Measurements from ENCODE around the gene FCER1G.
A peak's percentile ranks its signal among the peaks of the same experiment; 100 is the strongest.

FCER1G gene

DNA sequence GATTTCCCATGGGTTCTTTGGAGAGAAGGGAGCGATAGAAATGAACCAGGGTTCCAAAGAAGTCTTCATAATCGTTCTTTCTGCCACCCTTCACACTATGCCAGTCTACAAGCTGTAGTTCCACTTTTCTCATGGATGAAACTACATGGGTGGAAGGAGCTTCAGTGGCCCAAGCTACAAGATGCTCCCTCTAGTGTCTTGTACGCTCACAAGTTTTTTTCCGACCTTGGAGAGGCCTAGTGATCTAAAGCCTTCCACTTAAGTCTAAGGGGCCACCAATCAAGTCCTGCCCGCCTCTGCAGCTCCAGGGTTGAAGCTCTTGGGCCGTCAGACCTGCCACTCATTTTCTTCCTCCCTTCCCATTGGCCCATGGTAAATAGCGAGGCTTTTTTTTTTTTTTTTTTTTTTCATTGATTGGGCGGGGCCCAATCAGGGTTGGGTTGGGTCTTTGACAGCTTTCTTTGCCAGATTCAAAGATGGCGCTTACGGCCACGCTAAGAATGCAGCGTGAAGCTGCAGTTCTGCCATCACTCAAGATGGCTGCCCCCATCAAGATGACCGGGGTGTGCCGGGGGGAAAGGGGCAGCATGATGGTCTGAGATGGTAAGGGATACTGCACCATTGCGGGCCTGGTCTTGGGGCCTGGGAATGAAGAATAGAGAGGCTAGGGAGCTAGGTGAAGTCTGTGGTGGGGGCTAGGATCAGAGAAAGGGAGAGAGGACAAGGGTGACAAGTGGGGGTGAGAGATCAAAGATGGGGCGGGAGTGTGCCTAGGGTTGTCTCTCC is 10.6 kb downstream of the FCER1G start, which contains the start of gene TOMM40L:
TSS of gene TOMM40L (plus strand) at position 527 of the 786 bp plus-strand sequence. CDS start 430 bp downstream, outside the sequence.
- Histone ChIP-seq H3K9ac (ENCODE audit: low read depth, low read length) (peak within 1 kb of the TSS; percentile 65; the same call in 1 of the 2 replicates), H3K4me3 (ENCODE audit: low read length) (peak within 1 kb of the TSS; percentile 85), H3K36me3 (ENCODE audit: insufficient read depth, low read length) (peaks cover 23% of the 10 kb centered on the region), H3K9me3 (ENCODE audit: insufficient read depth, low read depth, low read length) (no peaks in the 10 kb centered on the region), H3K27ac (ENCODE audit: low read depth, low read length) (peak within 1 kb of the TSS; percentile 10; the same call in 1 of the 2 replicates), H3K27me3 (ENCODE audit: insufficient read depth, low read length) (no peaks in the 10 kb centered on the region), H3K4me1 (ENCODE audit: insufficient read depth, low read length) (peaks cover 18% of the 10 kb centered on the region)
- WGBS = 6% methylated on average over 14 of the region's 16 CpGs

DNA sequence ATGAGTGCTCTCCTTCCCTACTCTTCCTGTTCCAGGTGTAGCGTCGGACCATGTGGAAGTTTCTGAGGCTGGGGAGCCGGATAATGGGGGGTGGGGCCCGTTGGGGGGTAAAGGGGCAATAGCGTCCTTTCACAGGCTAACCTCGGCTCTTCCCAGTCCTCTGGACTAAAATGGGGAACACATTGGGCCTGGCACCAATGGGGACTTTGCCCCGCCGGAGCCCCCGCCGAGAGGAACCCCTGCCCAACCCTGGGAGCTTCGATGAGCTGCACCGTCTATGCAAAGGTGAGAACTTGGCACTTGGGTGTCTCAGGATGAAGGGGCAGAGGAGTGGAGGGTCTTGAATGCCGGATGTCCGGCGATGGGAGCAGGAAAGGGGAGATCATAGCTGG is 11.2 kb downstream of the FCER1G start:
- WGBS = 12% methylated on average over 14 of the region's 15 CpGs
- Histone ChIP-seq H3K9me3 (ENCODE audit: insufficient read depth, low read depth, low read length) (no peaks in the 10 kb centered on the region), H3K9ac (ENCODE audit: low read depth, low read length) (peak overlapping the region; percentile 65; the same call in 1 of the 2 replicates), H3K27me3 (ENCODE audit: insufficient read depth, low read length) (no peaks in the 10 kb centered on the region), H3K36me3 (ENCODE audit: insufficient read depth, low read length) (peaks cover 23% of the 10 kb centered on the region), H3K27ac (ENCODE audit: low read depth, low read length) (no peak overlapping the region), H3K4me3 (ENCODE audit: low read length) (peak overlapping the region; percentile 85), H3K4me1 (ENCODE audit: insufficient read depth, low read length) (peaks cover 18% of the 10 kb centered on the region)

DNA sequence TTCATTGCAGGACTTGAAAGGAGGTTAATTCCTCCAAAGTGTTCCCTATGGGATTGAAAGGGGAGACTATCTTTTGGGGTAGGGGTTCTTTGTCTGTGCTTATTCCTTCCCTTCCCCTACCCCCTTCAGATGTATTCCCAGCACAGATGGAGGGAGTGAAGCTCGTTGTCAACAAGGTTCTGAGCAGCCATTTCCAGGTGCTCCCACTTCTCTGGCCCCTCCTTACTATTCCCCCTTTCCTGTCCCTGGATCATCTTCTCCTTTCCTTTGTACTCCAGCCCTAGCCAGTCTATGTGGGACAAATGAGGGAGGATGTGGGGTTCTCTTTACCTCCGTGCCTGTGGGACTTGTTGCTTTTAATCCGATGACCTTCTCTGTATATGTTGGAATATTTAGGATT is 11.7 kb downstream of the FCER1G start:
- Histone ChIP-seq H3K9me3 (ENCODE audit: insufficient read depth, low read depth, low read length) (no peaks in the 10 kb centered on the region), H3K36me3 (ENCODE audit: insufficient read depth, low read length) (peaks cover 23% of the 10 kb centered on the region), H3K4me3 (ENCODE audit: low read length) (peak overlapping the region; percentile 85), H3K4me1 (ENCODE audit: insufficient read depth, low read length) (peaks cover 18% of the 10 kb centered on the region), H3K27ac (ENCODE audit: low read depth, low read length) (no peak overlapping the region), H3K9ac (ENCODE audit: low read depth, low read length) (peak overlapping the region; percentile 65; the same call in 1 of the 2 replicates), H3K27me3 (ENCODE audit: insufficient read depth, low read length) (no peaks in the 10 kb centered on the region)
- WGBS = 76% methylated on average over 3 of the region's 3 CpGs

DNA sequence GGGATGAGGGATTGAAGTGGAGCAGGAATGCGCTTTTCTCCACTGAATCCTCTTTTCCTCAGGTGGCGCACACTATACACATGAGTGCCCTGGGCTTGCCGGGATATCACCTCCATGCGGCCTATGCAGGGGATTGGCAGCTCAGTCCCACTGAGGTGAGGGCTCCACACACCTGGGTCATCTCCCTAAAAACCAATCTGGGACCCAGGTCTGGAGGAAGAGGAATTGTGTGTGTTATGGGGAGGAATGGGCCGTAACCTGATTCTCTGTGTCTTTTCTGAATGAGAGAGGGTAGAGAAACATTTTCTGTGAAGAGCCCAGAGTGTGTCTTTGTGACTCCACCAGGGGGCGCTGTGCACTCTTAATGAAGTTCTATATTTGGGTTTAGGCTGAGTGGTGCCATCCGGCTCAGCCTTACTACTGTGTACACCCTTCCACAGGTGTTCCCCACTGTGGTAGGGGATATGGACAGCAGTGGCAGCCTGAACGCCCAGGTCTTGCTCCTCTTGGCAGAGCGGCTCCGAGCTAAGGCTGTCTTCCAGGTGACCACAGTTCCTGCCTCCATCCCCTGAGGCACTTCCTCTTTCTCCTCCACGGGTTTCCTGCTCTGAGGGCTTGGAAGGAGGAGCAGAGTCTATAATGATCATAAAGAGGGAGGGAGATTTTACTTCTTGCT is 12.2 kb downstream of the FCER1G start:
- 58% methylated on average over 10 of the region's 11 CpGs for WGBS
- Histone ChIP-seq H3K27me3 (ENCODE audit: insufficient read depth, low read length) (no peaks in the 10 kb centered on the region), H3K9me3 (ENCODE audit: insufficient read depth, low read depth, low read length) (no peaks in the 10 kb centered on the region), H3K4me3 (ENCODE audit: low read length) (peak overlapping the region; percentile 85), H3K27ac (ENCODE audit: low read depth, low read length) (no peak overlapping the region), H3K4me1 (ENCODE audit: insufficient read depth, low read length) (peaks cover 18% of the 10 kb centered on the region), H3K9ac (ENCODE audit: low read depth, low read length) (peak overlapping the region; percentile 65; the same call in 1 of the 2 replicates), H3K36me3 (ENCODE audit: insufficient read depth, low read length) (peaks cover 23% of the 10 kb centered on the region)

DNA sequence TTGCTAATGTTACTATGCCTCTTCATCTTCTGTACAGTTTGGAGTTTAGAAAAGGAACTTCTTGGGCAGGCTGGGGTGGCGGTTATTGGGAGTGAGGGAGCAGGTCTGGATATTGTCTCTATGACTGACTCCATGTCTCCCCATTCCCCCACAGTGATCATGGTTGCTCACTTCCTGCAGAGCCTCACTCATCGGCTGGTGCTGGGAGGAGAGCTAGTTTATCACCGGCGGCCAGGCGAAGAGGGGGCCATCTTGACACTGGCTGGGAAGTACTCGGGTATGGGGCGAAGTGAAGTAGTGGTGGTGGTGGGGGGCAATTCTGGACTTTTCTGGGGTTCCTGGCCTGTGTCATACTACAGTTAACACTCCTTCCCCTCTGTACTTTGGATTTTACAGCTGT is 12.9 kb downstream of the FCER1G start:
- Histone ChIP-seq H3K9me3 (ENCODE audit: insufficient read depth, low read depth, low read length) (no peaks in the 10 kb centered on the region), H3K27ac (ENCODE audit: low read depth, low read length) (no peak overlapping the region), H3K4me1 (ENCODE audit: insufficient read depth, low read length) (peaks cover 18% of the 10 kb centered on the region), H3K4me3 (ENCODE audit: low read length) (no peak overlapping the region), H3K9ac (ENCODE audit: low read depth, low read length) (no peak overlapping the region), H3K36me3 (ENCODE audit: insufficient read depth, low read length) (peaks cover 23% of the 10 kb centered on the region), H3K27me3 (ENCODE audit: insufficient read depth, low read length) (no peaks in the 10 kb centered on the region)
- 98% methylated on average over 7 of the region's 7 CpGs for WGBS

DNA sequence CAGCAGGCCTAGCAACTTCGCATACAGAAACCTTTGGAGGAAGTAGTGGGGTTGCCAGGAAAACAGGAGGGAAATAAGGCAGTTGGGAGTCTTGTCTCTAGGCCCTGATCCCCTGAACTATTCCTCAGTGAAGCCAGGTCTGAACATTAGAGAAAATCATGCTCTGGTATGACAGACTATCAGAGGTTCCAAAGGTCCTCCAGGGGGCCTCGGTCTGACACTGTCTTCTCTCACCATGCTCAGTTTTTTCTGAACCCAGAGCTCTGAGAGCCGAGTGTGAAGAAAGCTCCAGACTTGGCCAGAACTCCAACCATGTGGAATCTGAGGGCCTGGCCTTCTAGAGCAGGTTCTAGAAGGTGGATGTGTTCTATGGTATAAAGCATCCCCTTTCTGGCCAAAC is 14.8 kb downstream of the FCER1G start:
- Histone ChIP-seq H3K9me3 (ENCODE audit: insufficient read depth, low read depth, low read length) (no peaks in the 10 kb centered on the region), H3K27ac (ENCODE audit: low read depth, low read length) (no peak overlapping the region), H3K4me3 (ENCODE audit: low read length) (no peak overlapping the region), H3K9ac (ENCODE audit: low read depth, low read length) (no peak overlapping the region), H3K36me3 (ENCODE audit: insufficient read depth, low read length) (peaks cover 23% of the 10 kb centered on the region), H3K4me1 (ENCODE audit: insufficient read depth, low read length) (peaks cover 18% of the 10 kb centered on the region), H3K27me3 (ENCODE audit: insufficient read depth, low read length) (no peaks in the 10 kb centered on the region)
- WGBS = 90% methylated on average over 3 of the region's 3 CpGs

DNA sequence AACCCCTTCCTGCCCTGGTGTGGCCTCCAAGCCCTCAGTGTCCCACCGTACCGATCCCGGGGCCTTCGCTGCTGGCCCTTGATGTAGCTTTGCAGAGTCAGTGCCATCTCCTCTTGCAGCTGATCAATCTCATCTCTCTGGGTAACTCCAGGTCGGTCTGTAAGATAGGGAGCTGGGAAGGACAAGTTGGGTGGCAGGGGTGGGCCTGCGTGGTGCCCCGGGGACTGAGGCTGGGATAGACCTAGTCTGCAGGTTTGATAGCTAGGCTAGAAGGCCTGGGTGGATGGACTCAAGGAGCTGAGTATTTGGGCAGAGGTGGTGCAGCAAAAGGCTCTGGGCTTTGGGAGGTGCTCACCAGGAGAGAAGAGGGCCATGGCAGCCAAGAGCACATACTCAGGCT is 15.7 kb downstream of the FCER1G start:
- no peak overlapping the region for H3K4me3 ChIP-seq (ENCODE audit: low read length)
- H3K4me1 ChIP-seq (ENCODE audit: insufficient read depth, low read length) = peaks cover 13% of the 10 kb centered on the region
- 95% methylated on average over 7 of the region's 7 CpGs for WGBS
- no peak overlapping the region for H3K27ac ChIP-seq (ENCODE audit: low read depth, low read length)
- no peaks in the 10 kb centered on the region for H3K27me3 ChIP-seq (ENCODE audit: insufficient read depth, low read length)
- peaks cover 23% of the 10 kb centered on the region for H3K36me3 ChIP-seq (ENCODE audit: insufficient read depth, low read length)
- no peak overlapping the region for H3K9ac ChIP-seq (ENCODE audit: low read depth, low read length)
- H3K9me3 ChIP-seq (ENCODE audit: insufficient read depth, low read depth, low read length) = no peaks in the 10 kb centered on the region

DNA sequence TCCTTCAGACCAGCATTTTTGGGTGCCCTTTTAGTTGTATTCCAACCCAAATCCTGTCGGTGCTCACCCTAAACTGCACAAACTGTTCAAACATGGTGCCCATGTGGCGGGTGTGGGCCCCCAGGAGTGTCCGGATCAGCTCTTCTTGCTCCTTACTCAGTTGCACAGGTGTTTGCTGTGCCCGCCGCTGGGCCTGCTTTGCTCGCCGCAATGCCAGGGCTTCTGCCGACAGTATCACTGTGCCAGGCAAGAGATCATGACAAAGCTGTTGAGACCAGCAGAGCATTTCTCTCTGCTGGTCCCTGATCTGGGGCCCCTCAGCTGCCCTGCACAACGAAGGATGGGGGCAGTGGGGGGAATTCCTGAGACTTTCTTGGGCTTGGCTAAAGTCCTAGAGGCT is 18.0 kb downstream of the FCER1G start:
- no peak overlapping the region for H3K9ac ChIP-seq (ENCODE audit: low read depth, low read length)
- H3K27ac ChIP-seq (ENCODE audit: low read depth, low read length) = no peak overlapping the region
- H3K4me1 ChIP-seq (ENCODE audit: insufficient read depth, low read length) = no peaks in the 10 kb centered on the region
- peaks cover 20% of the 10 kb centered on the region for H3K36me3 ChIP-seq (ENCODE audit: insufficient read depth, low read length)
- 87% methylated on average over 9 of the region's 9 CpGs for WGBS
- H3K9me3 ChIP-seq (ENCODE audit: insufficient read depth, low read depth, low read length) = no peaks in the 10 kb centered on the region
- H3K4me3 ChIP-seq (ENCODE audit: low read length) = no peak overlapping the region
- no peaks in the 10 kb centered on the region for H3K27me3 ChIP-seq (ENCODE audit: insufficient read depth, low read length)

DNA sequence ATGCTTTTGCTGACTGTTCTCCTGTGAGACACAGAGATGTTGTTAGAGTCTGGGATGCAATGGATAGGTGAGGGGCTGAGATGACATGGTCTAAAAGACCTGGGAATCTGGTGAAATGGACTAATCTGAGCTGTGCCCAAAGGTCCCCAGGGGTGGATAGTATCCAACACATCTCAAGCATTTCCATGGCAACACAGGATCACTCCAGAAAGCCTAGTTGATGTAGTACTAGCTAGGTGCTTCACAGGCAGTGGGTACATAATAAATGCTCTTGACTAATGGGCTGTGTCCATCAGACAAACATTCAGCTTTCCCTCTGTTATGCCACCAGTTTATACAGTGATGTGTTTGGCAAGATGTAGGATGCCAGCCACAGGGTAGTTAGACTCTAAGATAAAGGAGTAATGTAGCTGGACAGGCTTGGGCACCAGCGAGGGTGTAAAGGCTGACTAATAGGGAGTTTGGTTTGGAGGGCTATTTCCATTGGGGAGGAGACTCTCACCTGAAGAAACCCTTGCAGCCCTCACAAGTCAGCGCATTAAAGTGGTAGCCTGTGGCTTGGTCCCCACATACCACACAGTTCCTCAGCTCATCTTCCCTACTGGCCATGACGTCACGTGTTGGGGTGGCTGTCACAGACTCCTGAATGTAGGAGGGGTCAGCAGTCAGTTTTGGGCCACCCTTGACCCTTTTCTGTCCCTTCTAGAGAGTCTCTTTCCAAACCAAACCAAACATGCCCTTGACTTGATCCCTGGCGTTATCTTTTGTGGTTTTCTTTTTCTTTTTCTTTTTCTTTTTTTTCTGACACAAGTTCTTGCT is 21.1 kb downstream of the FCER1G start:
- H3K9me3 ChIP-seq (ENCODE audit: insufficient read depth, low read depth, low read length) = no peaks in the 10 kb centered on the region
- H3K9ac ChIP-seq (ENCODE audit: low read depth, low read length) = no peak overlapping the region
- no peak overlapping the region for H3K4me3 ChIP-seq (ENCODE audit: low read length)
- no peaks in the 10 kb centered on the region for H3K36me3 ChIP-seq (ENCODE audit: insufficient read depth, low read length)
- WGBS = 88% methylated on average over 5 of the region's 5 CpGs
- no peaks in the 10 kb centered on the region for H3K4me1 ChIP-seq (ENCODE audit: insufficient read depth, low read length)
- H3K27me3 ChIP-seq (ENCODE audit: insufficient read depth, low read length) = no peaks in the 10 kb centered on the region
- H3K27ac ChIP-seq (ENCODE audit: low read depth, low read length) = no peak overlapping the region

DNA sequence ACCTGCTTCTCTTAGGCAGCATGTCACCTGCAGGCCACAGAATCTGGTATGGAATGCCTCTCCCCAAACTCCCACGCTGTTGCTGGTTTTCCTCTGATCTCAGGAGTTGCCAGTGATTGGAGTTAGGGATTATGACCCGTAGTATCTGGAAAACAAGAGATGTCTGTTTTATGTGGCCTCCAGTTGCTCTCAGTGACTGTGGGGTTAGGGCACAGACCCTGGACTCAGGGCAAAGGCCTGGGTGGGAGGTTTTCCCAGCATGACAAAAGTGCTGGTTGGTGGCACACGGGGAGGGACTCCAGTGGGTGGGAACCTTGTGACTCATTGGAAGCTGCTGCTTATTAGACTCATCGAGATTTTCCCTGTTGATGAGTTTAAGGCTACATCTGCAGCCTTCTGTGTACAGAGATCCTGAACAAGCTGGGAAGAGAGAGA is 23.0 kb downstream of the FCER1G start, which contains the start of gene NR1I3:
TSS of gene NR1I3 (minus strand) at position 165 of the 435 bp plus-strand sequence. CDS start 1,638 bp downstream, outside the sequence.
- Histone ChIP-seq H3K27me3 (ENCODE audit: insufficient read depth, low read length) (no peaks in the 10 kb centered on the region), H3K9ac (ENCODE audit: low read depth, low read length) (no peak within 1 kb of the TSS), H3K27ac (ENCODE audit: low read depth, low read length) (no peak within 1 kb of the TSS), H3K4me1 (ENCODE audit: insufficient read depth, low read length) (no peaks in the 10 kb centered on the region), H3K36me3 (ENCODE audit: insufficient read depth, low read length) (no peaks in the 10 kb centered on the region), H3K9me3 (ENCODE audit: insufficient read depth, low read depth, low read length) (no peaks in the 10 kb centered on the region), H3K4me3 (ENCODE audit: low read length) (no peak within 1 kb of the TSS)
- WGBS = 80% methylated on average over 4 of the region's 4 CpGs
